CD4-positive, alpha-beta memory T cell (primary cell): ENCODE measurements around the gene MELTF. TPM values are rescaled to one million over a fixed set of nuclear protein-coding genes. Genes with fewer than 3 reads are reported as not detected.
A peak's percentile ranks its signal among the peaks of the same experiment; 100 is the strongest.
"Not testable (repeated sequence)": the region's sequence is repeated elsewhere in the genome, so short reads cannot be mapped to it uniquely, and the experiment has no call there.

Experiments
- CTCF ChIA-PET: fragments of 350-600 bp; sonication (Branson Sonifier 250); formaldehyde crosslinking; loops from one replicate; lab custom pipeline; 2021; ENCODE audit warnings: inconsistent platforms; ENCODE audit not compliant: partially characterized antibody; lab: Charles Lee
- POLR2A ChIA-PET: fragments of 350-600 bp; sonication (Branson Sonifier 250); formaldehyde crosslinking; loops from one replicate; lab custom pipeline; 2021; ENCODE audit not compliant: partially characterized antibody; lab: Charles Lee
- DNase-seq, 5 donors: peaks; one replicate each; pipeline versions ENCODE4 v3.0.0 to v3.0.0-alpha.2; 2020 to 2022; ENCODE audit warnings: mixed read lengths in 1 of 5
- H3K27ac ChIP-seq: one replicate; pipeline ENCODE4 v1.7.0; 2013; ENCODE audit warnings: low read depth, low read length
- H3K27me3 ChIP-seq: 2 replicates; pipeline ENCODE4 v1.7.0; 2013; ENCODE audit warnings: mild to moderate bottlenecking, low read length, moderate library complexity; ENCODE audit not compliant: insufficient read depth
- H3K36me3 ChIP-seq: 2 replicates; pipeline ENCODE4 v1.7.0; 2013; ENCODE audit warnings: mild to moderate bottlenecking, low read length, moderate library complexity; ENCODE audit not compliant: insufficient read depth
- H3K4me1 ChIP-seq: 2 replicates; pipeline ENCODE4 v1.7.0; 2013; ENCODE audit warnings: mild to moderate bottlenecking, low read length, moderate library complexity; ENCODE audit not compliant: insufficient read depth
- H3K4me3 ChIP-seq, 2 donors: one replicate each; pipeline ENCODE4 v1.7.0; 2013; ENCODE audit warnings: low read length in 2 of 2, mild to moderate bottlenecking in 1 of 2
- H3K9me3 ChIP-seq, 2 donors: one replicate each; pipeline ENCODE4 v1.7.0; 2013; ENCODE audit warnings: low read length in 2 of 2, control low read depth in 1 of 2; ENCODE audit not compliant: control insufficient read depth in 1 of 2
- H3K27ac Mint-ChIP-seq, 7 donors: one replicate each; pipeline ENCODE4 v1.8.0; 2020 to 2021; ENCODE audit warnings: mixed read lengths in 7 of 7, mild to moderate bottlenecking in 6 of 7, inconsistent platforms in 3 of 7, moderate library complexity in 3 of 7
- H3K27me3 Mint-ChIP-seq, 2 donors: one replicate each; pipeline ENCODE4 v1.8.0; 2020 to 2021; ENCODE audit warnings: mixed read lengths in 2 of 2
- H3K36me3 Mint-ChIP-seq, 2 donors: one replicate each; pipeline ENCODE4 v1.8.0; 2020 to 2021; ENCODE audit warnings: mixed read lengths in 2 of 2, inconsistent platforms in 1 of 2, mild to moderate bottlenecking in 1 of 2
- H3K4me1 Mint-ChIP-seq, 4 donors: one replicate each; pipeline ENCODE4 v1.8.0; 2020 to 2021; ENCODE audit warnings: mixed read lengths in 4 of 4, mild to moderate bottlenecking in 1 of 4
- H3K4me3 Mint-ChIP-seq, 8 donors: one replicate each; pipeline ENCODE4 v1.8.0; 2020 to 2021; ENCODE audit warnings: mixed read lengths in 8 of 8, mild to moderate bottlenecking in 7 of 8, moderate library complexity in 6 of 8, inconsistent platforms in 3 of 8
- H3K9me3 Mint-ChIP-seq, 8 donors: one replicate each; pipeline ENCODE4 v1.8.0; 2020 to 2021; ENCODE audit warnings: mixed read lengths in 8 of 8, mild to moderate bottlenecking in 5 of 8, inconsistent platforms in 3 of 8, moderate library complexity in 1 of 8
- intact Hi-C: fragments of 100-400 bp; cut with micrococcal nuclease; formaldehyde crosslinking; loops from one replicate; pipeline ENCODE4 v1.15.1; 2023
- polyA plus RNA-seq, 2 donors: library from polyadenylated mRNA; unstranded; fragments of 300-500 nt; fragmentation: Illumina TruSeq; gene quantifications; one replicate each; pipeline ENCODE4 v1.2.3, GENCODE V29; 2021
- total RNA-seq, 2 experiments: library from RNA; stranded (reverse); gene quantifications; one replicate each; pipeline ENCODE4 v1.2.3, GENCODE V29; 2021

MELTF gene
- total and polyA plus RNA-seq, 4 experiments from 2014 or later, result 0.92 to 1.4 (median 1.2) TPM; not detected in 1

DNA sequence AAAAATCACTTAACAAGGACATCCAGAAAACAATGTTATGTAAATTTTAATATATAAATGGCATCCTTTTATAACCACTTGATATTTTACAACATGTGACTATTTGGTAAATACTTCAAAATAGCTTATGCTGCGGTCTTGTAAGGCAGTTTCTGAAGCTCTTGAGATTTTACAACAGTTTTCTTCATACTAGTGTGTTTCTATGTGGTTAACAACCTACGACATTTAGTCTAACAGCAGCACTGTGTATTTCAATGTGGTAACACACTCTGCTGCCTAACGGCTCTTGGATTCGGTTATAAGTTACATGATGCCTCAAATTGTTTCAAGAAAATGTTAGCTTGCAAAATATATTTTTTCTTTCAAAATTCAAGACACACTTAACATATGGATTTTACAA lies 12.9 kb upstream of the MELTF start:
- H3K4me3 ChIP-seq, result no peak overlapping the region
- H3K36me3 Mint-ChIP-seq, result peaks cover 11 to 24% of the 10 kb centered on the region in 2 donors
- H3K4me1 ChIP-seq, result no peaks in the 10 kb centered on the region
- POLR2A ChIA-PET, result no interaction called here
- no peak overlapping the region for H3K27ac ChIP-seq
- H3K27me3 Mint-ChIP-seq, result no peaks in the 10 kb centered on the region
- intact Hi-C loops, result no loop called here
- H3K9me3 Mint-ChIP-seq, result no peaks in the 10 kb centered on the region
- no peak overlapping the region for H3K4me3 Mint-ChIP-seq
- DNase-seq, result no peak
- CTCF ChIA-PET, result interaction anchor here (0.8 to 2.3 kb wide), 2 partner anchors 11 to 13 kb away, joined by 4 to 10 read pairs; partner anchors contain the start of gene MELTF
- no peaks in the 10 kb centered on the region for H3K9me3 ChIP-seq
- H3K4me1 Mint-ChIP-seq, result no peaks in the 10 kb centered on the region
- H3K27ac Mint-ChIP-seq, result no peak overlapping the region
- H3K36me3 ChIP-seq, result peaks cover 10% of the 10 kb centered on the region
- H3K27me3 ChIP-seq, result no peaks in the 10 kb centered on the region

- Histone ChIP-seq H3K9me3 (no peaks in the 10 kb centered on the region), H3K36me3 (peaks cover 10% of the 10 kb centered on the region), H3K4me3 (no peak overlapping the region), H3K27me3 (no peaks in the 10 kb centered on the region), H3K4me1 (no peaks in the 10 kb centered on the region), H3K27ac (no peak overlapping the region)
- peaks cover 10 to 24% of the 10 kb centered on the region in 2 donors for H3K36me3 Mint-ChIP-seq
- intact Hi-C loops, result no loop called here
- no peaks in the 10 kb centered on the region for H3K27me3 Mint-ChIP-seq
- no peak overlapping the region for H3K4me3 Mint-ChIP-seq
- H3K27ac Mint-ChIP-seq, result no peak overlapping the region
- ChIA-PET POLR2A (no interaction called here), CTCF (interaction anchor here (0.8 to 2.3 kb wide), 2 partner anchors 11 to 12 kb away, joined by 4 to 10 read pairs; partner anchors contain the start of gene MELTF)
- H3K4me1 Mint-ChIP-seq, result no peaks in the 10 kb centered on the region
- no peak for DNase-seq
- peaks cover 0 to 1% (median 0%) of the 10 kb centered on the region in 8 donors for H3K9me3 Mint-ChIP-seq
Observed at GRCh38 chr3:197041875-197042488, 12.4 kb upstream of the MELTF start.

DNA sequence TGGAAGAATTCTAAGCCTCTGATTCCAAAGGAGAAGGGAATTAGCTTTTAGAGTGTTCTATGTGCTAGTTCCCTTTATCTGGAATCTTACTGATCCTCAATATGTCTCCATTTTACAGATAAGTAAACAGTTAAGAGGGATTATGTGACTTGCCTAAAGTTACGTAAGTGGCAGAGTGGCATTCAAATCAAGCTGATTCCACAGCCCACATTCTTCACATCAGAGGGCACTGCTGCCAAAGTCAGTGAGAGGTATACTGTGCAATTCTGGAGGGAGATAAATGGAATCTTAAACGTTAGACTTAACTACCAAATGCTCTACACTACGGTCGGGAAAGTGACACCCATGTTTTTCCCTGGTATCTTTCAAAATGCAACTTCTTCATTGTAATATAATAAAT lies 11.0 kb upstream of the MELTF start:
- intact Hi-C loops, result no loop called here
- no peaks in the 10 kb centered on the region for H3K27me3 Mint-ChIP-seq
- no peak overlapping the region for H3K4me3 ChIP-seq
- ChIA-PET POLR2A (no interaction called here), CTCF (interaction anchor here (1.2 kb wide), 1 partner anchor 11 kb away, joined by 5 read pairs; the partner anchor contains the start of gene MELTF)
- H3K27ac Mint-ChIP-seq, result no peak overlapping the region
- H3K36me3 Mint-ChIP-seq, result peaks cover 2 to 14% of the 10 kb centered on the region in 2 donors
- H3K36me3 ChIP-seq, result peaks cover 10% of the 10 kb centered on the region
- no peaks in the 10 kb centered on the region for H3K4me1 ChIP-seq
- H3K4me1 Mint-ChIP-seq, result peaks cover 0 to 2% (median 0%) of the 10 kb centered on the region in 4 donors
- peaks cover 0 to 2% (median 0%) of the 10 kb centered on the region in 8 donors for H3K9me3 Mint-ChIP-seq
- H3K4me3 Mint-ChIP-seq, result no peak overlapping the region
- no peaks in the 10 kb centered on the region for H3K27me3 ChIP-seq
- DNase-seq, result no peak
- H3K27ac ChIP-seq, result no peak overlapping the region
- no peaks in the 10 kb centered on the region for H3K9me3 ChIP-seq

- Mint-ChIP-seq H3K36me3 (peaks cover 0 to 1% of the 10 kb centered on the region in 2 donors), H3K9me3 (peaks cover 0 to 2% (median 0%) of the 10 kb centered on the region in 8 donors), H3K27me3 (no peaks in the 10 kb centered on the region), H3K4me1 (peaks cover 0 to 3% (median 1%) of the 10 kb centered on the region in 4 donors), H3K4me3 (no peak overlapping the region), H3K27ac (peak overlapping the region in 1 of 7 donors; percentile 57)
- ChIA-PET POLR2A (no interaction called here), CTCF (no interaction called here)
- Histone ChIP-seq H3K27ac (no peak overlapping the region), H3K9me3 (no peaks in the 10 kb centered on the region), H3K4me3 (no peak overlapping the region), H3K36me3 (no peaks in the 10 kb centered on the region), H3K27me3 (no peaks in the 10 kb centered on the region), H3K4me1 (no peaks in the 10 kb centered on the region)
- intact Hi-C loops, result no loop called here
- DNase-seq, result no peak
Observed at GRCh38 chr3:197038679-197039462, 9.3 kb upstream of the MELTF start.

DNA sequence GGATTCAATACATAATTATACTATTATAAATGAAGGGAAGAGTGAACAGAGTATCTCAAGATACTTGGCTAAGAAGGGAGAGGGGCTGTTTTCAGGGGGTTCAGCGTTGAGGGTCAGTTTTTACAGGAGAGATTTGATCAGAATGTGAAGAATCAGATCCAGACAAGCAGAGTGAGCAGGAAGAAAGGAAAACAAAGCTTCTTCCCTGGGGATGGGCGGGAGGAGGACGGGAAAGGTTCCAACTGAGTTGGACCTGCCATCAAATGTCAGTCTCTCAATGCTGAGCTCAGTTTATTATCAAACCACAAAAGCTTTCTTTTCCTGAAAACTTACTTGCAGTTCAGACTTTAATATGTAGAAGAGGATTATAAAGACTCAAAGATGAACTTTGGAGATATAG lies 6.0 kb upstream of the MELTF start:
- H3K27ac Mint-ChIP-seq, result peak overlapping the region in 1 of 7 donors; percentile 84
- peaks cover 0 to 4% (median 3%) of the 10 kb centered on the region in 4 donors for H3K4me1 Mint-ChIP-seq

DNA sequence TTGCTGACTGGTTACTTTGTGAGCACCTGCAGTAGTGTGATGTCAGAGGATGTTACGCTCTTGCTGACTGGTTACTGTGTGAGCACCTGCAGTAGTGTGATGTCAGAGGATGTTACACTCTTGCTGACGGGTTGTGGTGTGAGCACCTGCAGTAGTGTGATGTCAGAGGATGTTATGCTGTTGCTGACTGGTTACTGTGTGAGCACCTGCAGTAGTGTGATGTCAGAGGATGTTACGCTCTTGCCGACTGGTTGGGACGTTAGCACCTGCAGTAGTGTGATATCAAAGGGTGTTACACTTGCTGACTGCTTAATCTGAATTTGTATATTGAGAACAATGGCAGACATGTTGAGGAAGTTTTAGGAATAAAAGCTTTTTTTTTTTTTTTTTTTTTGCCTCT lies 5.2 kb upstream of the MELTF start:
- H3K27me3 Mint-ChIP-seq, H3K9me3 ChIP-seq, H3K27ac ChIP-seq, H3K36me3 ChIP-seq, POLR2A ChIA-PET, H3K9me3 Mint-ChIP-seq, H3K4me1 ChIP-seq, H3K27ac Mint-ChIP-seq, intact Hi-C loops, H3K36me3 Mint-ChIP-seq, DNase-seq, H3K4me1 Mint-ChIP-seq, H3K27me3 ChIP-seq, H3K4me3 ChIP-seq: not testable (repeated sequence)
- H3K4me3 Mint-ChIP-seq, result peak overlapping the region in 1 of 8 donors; percentile 53
- CTCF ChIA-PET, result interaction anchor here (1.3 kb wide), 1 partner anchor 14 kb away, joined by 3 read pairs; no protein-coding TSS in a partner anchor

More for the DNA sequence above, 6.0 kb upstream of the MELTF start:
- intact Hi-C loops, result no loop called here
- H3K9me3 ChIP-seq, result no peaks in the 10 kb centered on the region
- Mint-ChIP-seq H3K27me3 (no peaks in the 10 kb centered on the region), H3K36me3 (peaks cover 0 to 1% of the 10 kb centered on the region in 2 donors), H3K9me3 (peaks cover 0 to 2% (median 0%) of the 10 kb centered on the region in 8 donors), H3K4me3 (no peak overlapping the region)
- no peak for DNase-seq
- H3K27me3 ChIP-seq, result no peaks in the 10 kb centered on the region
- H3K36me3 ChIP-seq, result no peaks in the 10 kb centered on the region
- H3K4me1 ChIP-seq, result no peaks in the 10 kb centered on the region
- H3K27ac ChIP-seq, result no peak overlapping the region
- no peak overlapping the region for H3K4me3 ChIP-seq
- ChIA-PET POLR2A (no interaction called here), CTCF (interaction anchor here (1.3 kb wide), 1 partner anchor 15 kb away, joined by 3 read pairs; no protein-coding TSS in a partner anchor)

- DNase-seq, H3K4me1 ChIP-seq, H3K36me3 Mint-ChIP-seq, H3K27ac Mint-ChIP-seq, H3K4me1 Mint-ChIP-seq, H3K27ac ChIP-seq, H3K9me3 ChIP-seq, H3K27me3 Mint-ChIP-seq, H3K4me3 Mint-ChIP-seq, H3K4me3 ChIP-seq, intact Hi-C loops, H3K9me3 Mint-ChIP-seq, CTCF ChIA-PET, H3K27me3 ChIP-seq, POLR2A ChIA-PET, H3K36me3 ChIP-seq: not testable (repeated sequence)
Observed at GRCh38 chr3:197033764-197034163, 4.1 kb upstream of the MELTF start.
